Tibial nerve (tissue), 4 donors: ENCODE results near the gene MBOAT7. TPM values are rescaled to one million over a fixed set of nuclear protein-coding genes. Genes with fewer than 3 reads are reported as not detected.

Experiments
- DNase-seq, 2 donors: peaks; one replicate each; pipeline ENCODE4 v3.0.0-alpha.2; 2019; ENCODE audit warnings: low spot score in 2 of 2
- H3K27ac ChIP-seq, 4 donors: fragments of 200-600 bp; sonication (generic) in 3 of 4; one replicate each; pipeline ENCODE4 v1.5.1; 2017 to 2019; ENCODE audit warnings: mild to moderate bottlenecking in 1 of 4
- H3K27me3 ChIP-seq, 2 donors: fragments of 200-600 bp; sonication (generic) in 1 of 2; one replicate each; pipeline versions ENCODE4 v1.5.1 to v1.6.0; 2017 to 2019
- H3K36me3 ChIP-seq, 3 donors: fragments of 200-600 bp; sonication (generic); one replicate each; pipeline ENCODE4 v1.5.1; 2018 to 2019
- H3K4me1 ChIP-seq, 4 donors: fragments of 200-600 bp; sonication (generic) in 3 of 4; one replicate each; pipeline ENCODE4 v1.5.1; 2017 to 2019
- H3K4me3 ChIP-seq, 4 donors: fragments of 200-600 bp; sonication (generic) in 3 of 4; one replicate each; pipeline ENCODE4 v1.5.1; 2017 to 2019; ENCODE audit warnings: mild to moderate bottlenecking in 1 of 4, moderate library complexity in 1 of 4
- H3K9me3 ChIP-seq, 4 donors: fragments of 200-600 bp; sonication (generic) in 3 of 4; one replicate each; pipeline ENCODE4 v1.5.1; 2017 to 2019
- EP300 ChIP-seq, 2 donors: sonication (generic); formaldehyde crosslinking; IDR thresholded peaks; one replicate each; pipeline ENCODE4 v1.6.1; 2017; ENCODE audit warnings: antibody characterized with exemption in 2 of 2, mild to moderate bottlenecking in 1 of 2
- POLR2A ChIP-seq, 2 donors: fragments of 450-650 bp; IDR thresholded peaks; one replicate each; pipeline ENCODE4 v1.6.1; 2017; ENCODE audit warnings: antibody characterized with exemption in 2 of 2, mild to moderate bottlenecking in 2 of 2, moderate library complexity in 2 of 2
- WGBS, 2 donors: methylation state at CpG; one replicate each; pipeline ENCODE4 v1.1.5; 2018; 5-methylcytosine and 5-hydroxymethylcytosine counted together
- total RNA-seq, 4 donors: library from RNA; depleted of rRNA; stranded (reverse); fragments of >200 nt; gene quantifications; one replicate each; pipeline ENCODE4 v1.1.0, GENCODE V29; 2016
- TF ChIP-seq, protein P1 (sequence below), 5 experiments: fragments of 200-600 bp in 3 of 5; fragments of 450-650 bp in 2 of 5; sonication (generic) in 3 of 5; IDR thresholded peaks; one replicate each; pipeline ENCODE4 v1.5.1; 2016 to 2019; ENCODE audit warnings: antibody characterized with exemption in 5 of 5, mild to moderate bottlenecking in 3 of 5, moderate library complexity in 2 of 5

MBOAT7 gene
- total RNA-seq, 4 donors from 2014 or later: 45.0 to 94.5 (median 50.2) TPM

- peak overlapping the region in 2 of 4 donors; percentile 19 to 64 for H3K27ac ChIP-seq
- H3K27me3 ChIP-seq: no peaks in the 10 kb centered on the region
- H3K36me3 ChIP-seq: peaks cover 0 to 100% (median 75%) of the 10 kb centered on the region in 3 donors
- no peak for DNase-seq
- no peak overlapping the region for H3K4me3 ChIP-seq
- WGBS, 2 donors: 83 to 85% methylated on average over 25 of the region's 25 CpGs
- no peak for TF ChIP-seq POLR2A (IDR thresholded peaks at IDR 0.05)
- TF ChIP-seq, protein P1, sequence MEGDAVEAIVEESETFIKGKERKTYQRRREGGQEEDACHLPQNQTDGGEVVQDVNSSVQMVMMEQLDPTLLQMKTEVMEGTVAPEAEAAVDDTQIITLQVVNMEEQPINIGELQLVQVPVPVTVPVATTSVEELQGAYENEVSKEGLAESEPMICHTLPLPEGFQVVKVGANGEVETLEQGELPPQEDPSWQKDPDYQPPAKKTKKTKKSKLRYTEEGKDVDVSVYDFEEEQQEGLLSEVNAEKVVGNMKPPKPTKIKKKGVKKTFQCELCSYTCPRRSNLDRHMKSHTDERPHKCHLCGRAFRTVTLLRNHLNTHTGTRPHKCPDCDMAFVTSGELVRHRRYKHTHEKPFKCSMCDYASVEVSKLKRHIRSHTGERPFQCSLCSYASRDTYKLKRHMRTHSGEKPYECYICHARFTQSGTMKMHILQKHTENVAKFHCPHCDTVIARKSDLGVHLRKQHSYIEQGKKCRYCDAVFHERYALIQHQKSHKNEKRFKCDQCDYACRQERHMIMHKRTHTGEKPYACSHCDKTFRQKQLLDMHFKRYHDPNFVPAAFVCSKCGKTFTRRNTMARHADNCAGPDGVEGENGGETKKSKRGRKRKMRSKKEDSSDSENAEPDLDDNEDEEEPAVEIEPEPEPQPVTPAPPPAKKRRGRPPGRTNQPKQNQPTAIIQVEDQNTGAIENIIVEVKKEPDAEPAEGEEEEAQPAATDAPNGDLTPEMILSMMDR (IDR thresholded peaks at IDR 0.05): no peak
- TF ChIP-seq EP300 (IDR thresholded peaks at IDR 0.05): no peak
- peaks cover 0 to 20% (median under 1%) of the 10 kb centered on the region in 4 donors for H3K4me1 ChIP-seq
- H3K9me3 ChIP-seq: no peaks in the 10 kb centered on the region
Observed at GRCh38 chr19:54152878-54153524, 36.4 kb downstream of the MBOAT7 start.

GRCh38 chr19:54152267-54152666, 37.1 kb downstream of the MBOAT7 start:
- DNase-seq: no peak
- no peaks in the 10 kb centered on the region for H3K27me3 ChIP-seq
- H3K4me3 ChIP-seq: no peak overlapping the region
- TF ChIP-seq POLR2A (IDR thresholded peaks at IDR 0.05) (no peak), EP300 (IDR thresholded peaks at IDR 0.05) (no peak)
- TF ChIP-seq, protein P1 (IDR thresholded peaks at IDR 0.05): no peak
- 90 to 96% methylated on average over 10 to 11 of the region's 12 CpGs for WGBS, 2 donors
- no peaks in the 10 kb centered on the region for H3K9me3 ChIP-seq
- no peak overlapping the region for H3K27ac ChIP-seq
- peaks cover 2 to 100% (median 70%) of the 10 kb centered on the region in 3 donors for H3K36me3 ChIP-seq
- peaks cover 0 to 15% (median 0%) of the 10 kb centered on the region in 4 donors for H3K4me1 ChIP-seq

DNA sequence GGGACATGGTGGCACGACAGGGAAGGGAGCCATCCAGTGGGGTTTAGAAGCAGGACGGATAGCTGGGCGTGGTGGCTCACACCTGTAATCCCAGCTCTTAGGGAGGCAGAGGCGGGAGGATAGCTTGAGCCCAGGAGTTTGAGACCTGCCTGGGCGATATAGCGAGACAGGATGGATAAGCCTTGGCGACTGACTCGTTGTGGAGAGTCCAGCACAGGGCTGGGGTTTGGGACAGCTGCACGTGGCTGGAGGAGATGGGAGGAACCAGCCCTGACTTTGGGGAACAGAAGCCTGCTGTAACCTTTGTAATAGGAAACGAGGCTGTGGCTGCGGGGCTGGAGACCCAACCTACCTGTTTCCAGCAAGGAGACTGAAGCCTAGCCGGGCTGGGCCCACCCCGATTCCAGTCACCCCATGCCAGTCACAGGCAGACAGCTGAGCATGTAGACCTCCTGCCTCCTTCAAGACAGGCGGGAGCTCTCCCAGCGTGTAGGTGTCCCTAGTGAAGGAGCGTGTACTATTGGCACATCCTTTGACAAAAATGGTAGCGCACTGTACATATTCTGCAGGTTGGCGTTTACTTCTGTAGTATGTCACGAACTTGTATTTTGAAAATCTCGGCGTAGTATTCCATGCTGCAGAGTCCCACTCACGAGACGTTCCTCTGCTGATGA, 37.9 kb downstream of the MBOAT7 start:
- DNase-seq: no peak
- Histone ChIP-seq H3K9me3 (no peaks in the 10 kb centered on the region), H3K4me3 (no peak overlapping the region), H3K4me1 (peaks cover 0 to 15% (median 0%) of the 10 kb centered on the region in 4 donors), H3K27ac (no peak overlapping the region), H3K36me3 (peaks cover 2 to 100% (median 72%) of the 10 kb centered on the region in 3 donors), H3K27me3 (no peaks in the 10 kb centered on the region)
- 79 to 85% methylated on average over 23 of the region's 23 CpGs for WGBS, 2 donors
- TF ChIP-seq EP300 (IDR thresholded peaks at IDR 0.05): no peak
- TF ChIP-seq POLR2A (IDR thresholded peaks at IDR 0.05): no peak
- TF ChIP-seq, protein P1 (IDR thresholded peaks at IDR 0.05): no peak

DNA sequence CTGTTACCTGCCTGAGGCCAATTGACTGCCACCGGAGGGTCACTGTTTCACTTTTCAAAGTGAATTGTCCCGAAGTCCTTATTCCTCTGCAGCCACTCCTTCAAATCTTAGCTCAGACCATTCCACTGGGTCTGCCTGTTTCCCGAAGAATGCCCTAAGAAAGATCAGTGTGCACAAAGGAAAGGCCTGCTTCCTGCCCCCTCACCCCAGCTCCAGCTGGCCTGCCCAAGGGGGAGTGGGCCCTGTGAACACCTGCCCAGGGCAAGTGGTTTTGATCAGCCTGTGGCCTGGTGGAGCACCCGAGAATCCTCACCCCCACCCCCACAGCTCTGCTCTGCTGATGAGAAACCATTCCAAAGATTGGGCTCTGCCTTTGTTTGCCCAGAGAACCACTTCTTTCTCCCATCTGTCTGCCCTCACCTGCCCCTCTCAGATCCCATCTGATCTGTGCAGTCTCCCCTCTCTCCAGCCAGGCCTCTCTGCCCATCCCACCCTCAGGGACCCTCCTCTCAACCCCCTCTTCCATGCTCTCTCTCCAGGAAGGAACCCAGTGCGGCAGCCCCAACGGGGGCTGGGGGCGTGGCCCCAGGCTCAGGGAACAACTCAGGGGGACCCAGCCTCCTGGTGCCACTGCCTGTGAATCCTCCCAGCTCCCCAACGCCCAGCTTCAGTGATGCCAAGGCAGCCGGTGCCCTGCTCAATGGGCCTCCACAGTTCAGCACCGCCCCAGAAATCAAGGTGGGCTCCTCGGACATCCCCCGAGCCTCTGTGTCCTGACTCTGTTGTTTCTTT, 40.2 kb downstream of the MBOAT7 start:
- 87 to 88% methylated on average over 12 of the region's 12 CpGs for WGBS, 2 donors
- peaks cover 0 to 15% (median 0%) of the 10 kb centered on the region in 4 donors for H3K4me1 ChIP-seq
- H3K27me3 ChIP-seq: no peaks in the 10 kb centered on the region
- no peak overlapping the region for H3K4me3 ChIP-seq
- H3K27ac ChIP-seq: no peak overlapping the region
- H3K36me3 ChIP-seq: peaks cover 7 to 100% (median 66%) of the 10 kb centered on the region in 3 donors
- no peak for DNase-seq
- no peaks in the 10 kb centered on the region for H3K9me3 ChIP-seq
- TF ChIP-seq, protein P1 (IDR thresholded peaks at IDR 0.05): no peak
- TF ChIP-seq EP300 (IDR thresholded peaks at IDR 0.05) (no peak), POLR2A (IDR thresholded peaks at IDR 0.05) (no peak)
